Measurements from ENCODE around the gene METTL25. TPM values are rescaled to one million over a fixed set of nuclear protein-coding genes. Genes with fewer than 3 reads are reported as not detected.

METTL25 gene
- total RNA-seq, 1 donor from 2014 or later, result 21.6 TPM

DNA sequence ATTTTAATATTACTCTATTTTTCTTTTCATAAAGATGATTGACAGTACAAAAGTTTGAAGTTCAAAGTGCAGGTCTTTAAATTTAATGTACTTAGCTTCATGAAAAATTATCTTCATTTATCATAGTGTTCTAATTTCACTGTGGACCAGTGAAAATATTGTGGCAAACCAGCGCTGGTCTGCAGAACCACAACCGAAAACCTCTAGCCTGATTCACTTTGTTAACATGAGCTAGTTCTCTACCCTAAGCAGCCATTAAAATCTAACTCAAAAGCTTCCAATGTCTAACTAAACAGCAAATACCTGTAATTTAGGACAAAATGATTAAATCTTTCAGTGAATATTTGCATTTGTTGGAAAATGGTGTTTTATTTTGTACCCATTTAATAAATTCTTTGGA lies 167.3 kb downstream of the METTL25 start:
- no peak for DNase-seq (ENCODE audit: low read depth)

DNA sequence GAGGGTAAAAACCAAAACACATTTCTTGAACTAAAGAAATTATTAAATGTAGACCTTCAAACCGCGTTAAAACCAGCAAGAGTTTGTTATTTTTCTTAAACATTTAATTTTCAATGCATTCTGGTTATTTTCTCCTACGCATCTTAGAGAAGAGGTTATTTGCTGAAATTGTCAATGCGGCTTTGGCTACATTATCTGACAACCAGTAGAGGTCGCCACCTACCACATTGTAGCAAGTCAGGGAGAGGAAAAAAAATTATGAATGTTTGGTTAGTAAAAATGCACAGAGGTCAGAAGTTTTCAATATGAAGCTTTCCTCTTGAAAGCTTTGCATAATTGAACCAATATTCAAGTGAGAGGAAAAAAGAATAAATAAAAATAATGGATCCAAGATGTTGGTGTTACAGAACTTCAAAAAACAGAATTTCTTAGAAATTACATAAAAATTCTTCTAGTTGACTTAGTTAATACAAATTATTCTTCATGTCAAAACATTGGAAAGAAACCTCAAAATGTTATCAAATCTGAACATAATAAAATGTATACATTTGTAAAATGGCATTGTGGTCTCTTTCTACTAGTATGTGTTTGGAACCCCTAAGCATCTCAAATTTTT lies 168.9 kb downstream of the METTL25 start:
- DNase-seq (ENCODE audit: low read depth), result peak; percentile 70

Other genes starting within 250 kb of the METTL25 start
- 61.4 and 82.3 TPM in 2 replicates for gene CCDC59, start 142 bp upstream of the METTL25 start, total RNA-seq